ENCODE measurements around the gene FLRT1. TPM values are rescaled to one million over a fixed set of nuclear protein-coding genes. Genes with fewer than 3 reads are reported as not detected.

The FLRT1 gene
- total RNA-seq, 1 donor from 2014 or later: not detected

DNA sequence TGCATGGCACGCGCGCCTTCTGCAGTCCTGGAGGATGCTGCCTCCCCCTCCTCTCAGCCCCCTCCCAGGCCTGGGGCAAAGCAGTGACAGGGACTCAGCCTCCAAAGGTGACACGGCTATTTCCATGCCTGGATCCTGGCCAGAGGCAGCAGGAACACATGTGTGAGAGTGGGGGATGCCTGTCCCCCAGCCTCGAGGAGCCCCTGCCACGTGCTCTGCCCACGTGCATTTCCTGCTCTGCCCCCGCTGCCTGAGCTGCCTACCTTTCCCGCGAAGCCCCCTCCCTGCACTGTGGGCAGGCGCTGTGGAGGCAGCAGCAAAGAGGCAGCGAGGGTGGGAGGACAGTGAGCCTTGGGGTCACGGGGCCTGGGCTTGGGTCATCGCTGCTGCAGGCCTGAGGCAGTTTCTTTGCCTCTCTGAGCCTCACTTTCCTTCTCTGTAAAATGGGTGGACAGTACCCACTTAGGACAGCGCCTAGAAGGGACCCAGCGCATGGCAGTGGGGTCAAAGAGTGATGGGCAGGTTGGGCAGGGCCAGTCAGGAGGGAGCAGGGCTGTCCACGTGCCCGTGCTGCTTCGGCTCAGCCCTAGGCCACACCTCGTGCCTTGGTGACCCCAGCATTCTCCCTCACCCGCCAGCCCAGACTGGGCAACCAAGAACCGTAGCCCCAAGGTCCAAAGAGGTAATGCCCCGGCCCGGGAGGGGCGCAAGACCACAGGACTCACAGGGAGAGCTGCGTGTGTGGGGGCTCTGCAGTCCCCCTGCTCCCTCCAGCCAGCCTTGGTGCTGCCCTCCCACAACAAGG, 48.6 kb downstream of the FLRT1 start:
- DNase-seq (ENCODE audit: low read depth, low spot score): no peak

DNA sequence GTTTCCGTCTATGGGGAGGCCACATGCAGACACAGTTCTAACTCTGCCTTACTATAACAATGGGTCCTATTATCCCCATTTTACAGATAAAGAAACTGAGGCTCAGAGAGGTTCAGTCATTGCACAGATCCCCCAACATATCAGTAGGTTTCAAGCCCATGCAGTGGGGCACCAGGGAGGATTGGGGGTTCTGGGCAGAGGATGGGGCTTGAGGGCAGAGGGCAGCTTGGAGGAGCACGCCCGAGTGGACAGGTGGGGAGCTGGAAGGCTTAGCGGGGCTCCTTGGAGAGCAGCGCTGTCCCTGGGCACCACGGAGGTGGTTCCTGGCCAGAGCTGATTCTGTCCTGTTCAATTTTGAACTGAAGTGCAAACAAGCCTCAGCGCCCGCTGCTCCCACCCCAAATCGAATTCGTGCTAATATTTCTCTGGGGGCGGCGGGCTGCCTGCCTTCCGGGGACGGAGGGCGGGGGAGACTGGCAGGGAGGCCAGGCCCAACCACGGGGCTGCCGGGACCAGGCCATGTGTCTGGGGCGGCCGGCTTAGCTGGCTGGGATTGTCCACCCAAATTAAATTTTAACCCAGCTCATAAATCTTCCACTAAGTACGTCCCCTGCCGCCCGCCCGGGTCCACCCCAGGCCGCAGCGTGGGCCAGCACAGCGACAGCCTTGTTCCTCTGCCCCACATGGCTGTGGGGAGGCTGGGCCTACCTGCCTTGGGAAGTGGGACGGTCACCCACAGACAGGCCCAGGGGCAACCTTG, 49.4 kb downstream of the FLRT1 start:
- no peak for DNase-seq (ENCODE audit: low read depth, low spot score)

Other genes starting within 250 kb of the FLRT1 start
- 17.1 and 29.0 TPM in 2 replicates for gene SPINDOC, start 222.5 kb upstream of the FLRT1 start, total RNA-seq
- gene MARK2, start 196.8 kb upstream of the FLRT1 start, total RNA-seq: 9.2 and 12.5 TPM in 2 replicates
- gene RCOR2, start 118.8 kb upstream of the FLRT1 start, total RNA-seq: 0.21 and 1.3 TPM in 2 replicates
- gene NAA40, start 96.9 kb upstream of the FLRT1 start, total RNA-seq: 12.1 and 12.6 TPM in 2 replicates
- 263 and 308 TPM in 2 replicates for gene COX8A, start 61.3 kb upstream of the FLRT1 start, total RNA-seq
- gene OTUB1, start 49.5 kb upstream of the FLRT1 start, total RNA-seq: 67.9 and 71.6 TPM in 2 replicates
- 14.6 and 37.7 TPM in 2 replicates for gene MACROD1, start 130.2 kb downstream of the FLRT1 start, total RNA-seq
- gene STIP1, start 150.2 kb downstream of the FLRT1 start, total RNA-seq: 187 and 331 TPM in 2 replicates
- gene FERMT3, start 170.8 kb downstream of the FLRT1 start, total RNA-seq: 75.9 and 109 TPM in 2 replicates
- 13.4 and 20.0 TPM in 2 replicates for gene TRPT1, start 190.3 kb downstream of the FLRT1 start, total RNA-seq
- gene NUDT22, start 190.3 kb downstream of the FLRT1 start, total RNA-seq: 35.5 and 47.1 TPM in 2 replicates
- gene DNAJC4, start 194.6 kb downstream of the FLRT1 start, total RNA-seq: 11.8 and 12.2 TPM in 2 replicates
- 18.4 and 18.7 TPM in 2 replicates for gene VEGFB, start 198.7 kb downstream of the FLRT1 start, total RNA-seq
- 62.8 and 91.5 TPM in 2 replicates for gene FKBP2, start 205.2 kb downstream of the FLRT1 start, total RNA-seq
- 312 and 327 TPM in 2 replicates for gene PPP1R14B, start 211.0 kb downstream of the FLRT1 start, total RNA-seq
- 66.6 and 84.5 TPM in 2 replicates for gene PLCB3, start 215.6 kb downstream of the FLRT1 start, total RNA-seq
- gene BAD, start 248.7 kb downstream of the FLRT1 start, total RNA-seq: 60.7 and 84.5 TPM in 2 replicates
- gene GPR137, start 249.9 kb downstream of the FLRT1 start, total RNA-seq: 5.4 and 11.0 TPM in 2 replicates

All from pulmonary artery endothelial cell (primary cell).